ENCODE data around the gene STAMBP. TPM values are rescaled to one million over a fixed set of nuclear protein-coding genes. Genes with fewer than 3 reads are reported as not detected.
"Not testable (repeated sequence)": the region's sequence is repeated elsewhere in the genome, so short reads cannot be mapped to it uniquely, and the experiment has no call there.

The STAMBP gene
- total RNA-seq, 1 experiment from 2014 or later, result 46.4 TPM

DNA sequence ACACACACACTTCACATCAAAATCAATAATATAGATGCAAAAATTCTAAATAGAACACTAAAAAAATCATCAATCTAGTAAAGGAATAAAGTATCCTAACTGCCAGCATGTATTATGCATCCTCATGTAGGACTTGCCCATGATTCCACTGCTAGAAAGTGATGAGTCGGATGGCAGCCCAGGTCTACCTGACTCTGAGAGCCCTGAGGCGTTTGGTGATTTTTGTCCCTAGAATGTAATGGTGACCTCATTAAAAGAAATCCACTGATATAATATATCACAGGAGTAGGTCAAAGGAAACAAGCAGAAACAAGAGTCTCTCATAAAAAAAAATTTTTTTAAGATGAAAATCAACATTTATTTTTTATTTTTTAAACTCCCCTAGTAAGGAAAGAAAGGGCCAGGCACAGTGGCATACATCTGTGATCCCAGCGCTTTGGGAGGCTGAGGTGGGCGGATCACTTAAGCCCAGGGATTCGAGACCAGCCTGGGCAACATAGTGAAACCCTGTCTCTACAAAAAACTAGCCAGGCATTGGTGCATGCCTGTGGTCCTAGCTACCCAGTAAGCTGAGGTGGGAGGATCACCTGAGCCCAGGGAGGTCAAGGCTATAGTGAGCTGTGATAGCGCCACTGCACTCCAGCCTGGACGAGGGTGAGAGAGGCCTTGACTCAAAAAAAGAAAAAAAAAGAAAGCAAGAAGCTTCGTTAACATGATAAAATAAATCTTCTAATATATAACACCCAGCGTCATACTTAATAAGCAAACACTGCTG lies 39.6 kb downstream of the STAMBP start:
- in situ Hi-C loops (cut with HindIII; ENCODE audit: low pct_unique_long_range_greater_than_20kb, low sequenced_read_pairs), result no loop called here
- DNase-seq (ENCODE audit: low read depth), result no peak

DNA sequence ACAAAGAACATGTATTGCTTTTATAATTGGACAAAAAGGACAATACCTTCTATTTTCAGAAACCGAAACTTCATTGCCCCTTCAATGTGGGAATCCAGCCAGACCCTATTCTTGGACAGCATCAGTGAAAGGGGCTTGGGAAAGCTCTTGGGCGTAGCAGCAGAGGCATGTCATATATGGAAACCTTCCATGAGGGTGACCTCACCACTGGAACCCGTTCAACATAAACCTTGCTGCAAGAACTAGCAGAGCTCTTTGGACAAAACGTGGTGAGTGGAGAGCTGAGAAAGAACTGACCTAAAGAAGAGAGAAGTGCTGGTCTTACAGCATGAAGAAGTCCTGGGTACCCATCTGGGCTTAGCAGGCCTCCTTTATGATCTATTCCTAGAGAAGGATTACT lies 41.3 kb downstream of the STAMBP start:
- no peak for DNase-seq (ENCODE audit: low read depth)
- in situ Hi-C loops (cut with HindIII; ENCODE audit: low pct_unique_long_range_greater_than_20kb, low sequenced_read_pairs), result no loop called here

DNA sequence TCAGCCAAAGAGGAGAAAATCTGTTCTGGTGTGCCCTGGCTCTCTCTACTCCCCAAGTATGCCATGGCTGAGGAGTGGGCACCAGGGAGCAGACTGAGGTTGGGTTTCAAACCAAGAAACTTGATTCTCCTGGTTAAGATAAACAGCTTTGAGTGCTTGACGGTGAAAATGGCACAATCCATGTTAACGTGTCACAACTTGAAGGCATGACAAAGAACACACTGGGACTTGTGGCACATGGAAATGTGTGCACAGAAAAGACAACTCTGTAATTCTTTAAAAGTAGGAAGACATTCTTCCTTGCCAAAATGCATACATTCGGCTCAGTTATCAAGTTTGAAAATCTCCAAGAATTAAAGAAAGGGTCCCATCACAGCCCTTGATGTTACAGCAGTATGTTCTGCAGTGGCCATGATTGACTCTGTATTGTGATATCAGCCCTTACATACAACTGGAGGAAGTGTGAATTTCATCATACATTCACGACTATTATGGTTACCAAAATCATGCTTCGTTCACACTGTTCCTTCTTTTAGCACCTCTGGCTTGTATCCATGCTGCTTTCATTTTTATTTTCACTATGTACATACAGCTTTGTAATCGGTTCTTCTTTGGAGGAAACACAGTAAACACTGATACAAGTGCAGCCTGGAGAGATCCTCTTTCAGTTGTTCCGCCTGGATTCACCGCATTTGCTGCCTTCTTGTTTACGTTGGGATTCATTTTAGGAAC lies 48.5 kb downstream of the STAMBP start:
- no peak for DNase-seq (ENCODE audit: low read depth)
- in situ Hi-C loops (cut with HindIII; ENCODE audit: low pct_unique_long_range_greater_than_20kb, low sequenced_read_pairs), result no loop called here

- in situ Hi-C loops (cut with HindIII; ENCODE audit: low pct_unique_long_range_greater_than_20kb, low sequenced_read_pairs); DNase-seq (ENCODE audit: low read depth): not testable (repeated sequence)
Measured at GRCh38 chr2:73877984-73878383, 49.2 kb downstream of the STAMBP start.

GRCh38 chr2:73885406-73885805 lies 56.6 kb downstream of the STAMBP start:
- DNase-seq (ENCODE audit: low read depth), result no peak
- in situ Hi-C loops (cut with HindIII; ENCODE audit: low pct_unique_long_range_greater_than_20kb, low sequenced_read_pairs), result no loop called here

DNA sequence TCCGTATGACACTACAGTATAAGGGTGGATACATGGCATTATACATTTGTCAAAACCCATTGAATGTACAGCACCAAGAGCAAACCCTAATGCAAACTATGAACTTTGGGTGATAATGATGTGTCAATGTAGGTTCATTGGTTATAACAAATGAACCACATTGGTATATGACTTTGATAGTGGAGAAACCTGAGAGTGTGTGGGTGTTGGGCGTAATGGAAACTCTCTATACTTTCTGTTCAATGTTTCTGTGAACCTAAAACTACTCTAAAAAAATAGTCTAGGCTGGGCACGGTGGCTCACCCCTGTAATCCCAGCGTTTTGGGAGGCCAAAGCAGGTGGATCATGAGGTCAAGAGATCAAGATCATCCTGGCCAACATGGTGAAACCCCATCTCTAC lies 57.6 kb downstream of the STAMBP start:
- no peak for DNase-seq (ENCODE audit: low read depth)
- in situ Hi-C loops (cut with HindIII; ENCODE audit: low pct_unique_long_range_greater_than_20kb, low sequenced_read_pairs), result no loop called here

DNA sequence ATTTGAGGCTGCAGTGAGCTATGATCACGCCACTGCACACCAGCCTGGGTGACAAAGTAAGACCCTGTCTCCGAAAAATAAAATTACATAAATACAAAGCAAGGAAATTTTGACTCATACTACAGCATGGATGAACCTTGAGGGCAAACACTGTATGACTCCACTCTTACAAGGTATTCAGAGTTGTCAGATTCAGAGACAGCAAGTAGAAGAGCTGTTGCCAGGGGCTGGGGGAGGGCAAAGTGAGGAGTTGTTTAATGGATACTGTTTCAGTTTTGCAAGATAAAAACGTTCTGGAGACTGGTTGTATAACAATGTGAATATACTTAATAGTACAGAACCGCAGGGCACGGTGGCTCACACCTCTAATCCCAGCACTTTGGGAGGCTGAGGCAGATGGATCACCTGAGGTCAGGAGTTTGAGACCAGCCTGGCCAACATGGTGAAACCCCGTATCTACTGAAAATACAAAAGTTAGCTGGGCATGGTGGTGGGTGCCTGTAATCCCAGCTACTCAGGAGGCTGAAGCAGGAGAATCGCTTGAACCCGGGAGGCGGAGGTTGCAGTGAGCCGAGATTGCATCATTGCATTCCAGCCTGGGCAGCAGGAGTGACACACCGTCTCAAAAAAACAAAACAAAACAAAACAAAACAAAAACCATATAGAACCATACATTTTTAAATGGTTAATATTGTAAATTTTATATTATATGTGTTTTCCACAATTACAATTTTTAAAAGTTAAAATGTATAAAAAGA lies 59.0 kb downstream of the STAMBP start:
- DNase-seq (ENCODE audit: low read depth), result not testable (repeated sequence)

GRCh38 chr2:73888388-73888787 lies 59.6 kb downstream of the STAMBP start:
- DNase-seq (ENCODE audit: low read depth), result no peak
- in situ Hi-C loops (cut with HindIII; ENCODE audit: low pct_unique_long_range_greater_than_20kb, low sequenced_read_pairs), result no loop called here

More for the DNA sequence above, 59.0 kb downstream of the STAMBP start:
- in situ Hi-C loops (cut with HindIII; ENCODE audit: low pct_unique_long_range_greater_than_20kb, low sequenced_read_pairs), result not testable (repeated sequence)

- DNase-seq (ENCODE audit: low read depth), result no peak
- in situ Hi-C loops (cut with HindIII; ENCODE audit: low pct_unique_long_range_greater_than_20kb, low sequenced_read_pairs), result no loop called here
Measured at GRCh38 chr2:73889206-73889605, 60.4 kb downstream of the STAMBP start.

DNA sequence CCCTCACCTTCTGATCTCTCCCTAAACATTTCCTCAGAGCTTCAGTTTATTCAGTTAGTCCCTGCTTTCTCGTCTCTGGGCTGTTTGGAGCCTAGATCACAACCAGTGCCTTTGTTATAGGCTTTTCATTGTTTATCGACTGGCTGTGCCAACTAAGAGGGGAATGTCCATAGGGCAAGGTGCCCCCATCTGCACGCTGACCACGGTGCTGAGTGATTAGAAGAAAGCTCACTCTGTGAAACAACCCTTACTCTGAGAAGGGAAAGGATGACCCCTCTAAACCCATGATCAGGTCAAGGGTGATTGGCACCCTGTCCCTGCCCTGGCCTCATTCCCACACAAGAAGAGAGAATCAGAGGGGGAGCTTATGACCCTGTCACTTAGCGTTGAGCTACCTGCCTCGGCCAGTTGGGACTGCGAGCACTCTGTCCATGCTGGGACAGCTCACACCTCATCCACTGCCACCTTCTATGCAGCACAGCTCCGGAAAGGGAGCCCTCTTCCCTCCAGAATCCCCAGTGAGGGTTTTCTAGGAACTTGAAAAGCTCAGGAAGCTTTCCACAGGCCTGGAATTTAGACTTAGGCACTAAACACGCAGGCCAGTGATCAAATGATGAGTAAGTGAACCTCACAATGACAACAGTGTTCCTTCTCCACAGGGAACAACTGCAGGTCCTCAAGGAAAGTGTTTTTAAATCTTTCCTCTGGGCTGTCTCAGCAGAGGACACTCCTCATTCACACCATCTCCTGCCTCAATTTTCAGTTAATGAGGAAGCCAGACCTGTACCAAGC lies 61.7 kb downstream of the STAMBP start:
- in situ Hi-C loops (cut with HindIII; ENCODE audit: low pct_unique_long_range_greater_than_20kb, low sequenced_read_pairs), result no loop called here
- DNase-seq (ENCODE audit: low read depth), result no peak

- in situ Hi-C loops (cut with HindIII; ENCODE audit: low pct_unique_long_range_greater_than_20kb, low sequenced_read_pairs), result no loop called here
Measured at GRCh38 chr2:73891276-73891901, 62.6 kb downstream of the STAMBP start.

GRCh38 chr2:73892631-73893329 lies 64.0 kb downstream of the STAMBP start, which contains the start of gene ACTG2:
ACTG2 (plus strand) TSS chr2:73893008; CDS start chr2:73901312, 8,304 bp downstream.
- DNase-seq (ENCODE audit: low read depth), result no peak
- in situ Hi-C loops (cut with HindIII; ENCODE audit: low pct_unique_long_range_greater_than_20kb, low sequenced_read_pairs), result no loop called here

More at GRCh38 chr2:73891276-73891901, 62.6 kb downstream of the STAMBP start:
- no peak for DNase-seq (ENCODE audit: low read depth)

GRCh38 chr2:73893764-73894474 lies 65.2 kb downstream of the STAMBP start:
- DNase-seq (ENCODE audit: low read depth), result no peak
- in situ Hi-C loops (cut with HindIII; ENCODE audit: low pct_unique_long_range_greater_than_20kb, low sequenced_read_pairs), result no loop called here

GRCh38 chr2:73894475-73894850 lies 65.7 kb downstream of the STAMBP start:
- in situ Hi-C loops (cut with HindIII; ENCODE audit: low pct_unique_long_range_greater_than_20kb, low sequenced_read_pairs), result no loop called here
- DNase-seq (ENCODE audit: low read depth), result no peak

DNA sequence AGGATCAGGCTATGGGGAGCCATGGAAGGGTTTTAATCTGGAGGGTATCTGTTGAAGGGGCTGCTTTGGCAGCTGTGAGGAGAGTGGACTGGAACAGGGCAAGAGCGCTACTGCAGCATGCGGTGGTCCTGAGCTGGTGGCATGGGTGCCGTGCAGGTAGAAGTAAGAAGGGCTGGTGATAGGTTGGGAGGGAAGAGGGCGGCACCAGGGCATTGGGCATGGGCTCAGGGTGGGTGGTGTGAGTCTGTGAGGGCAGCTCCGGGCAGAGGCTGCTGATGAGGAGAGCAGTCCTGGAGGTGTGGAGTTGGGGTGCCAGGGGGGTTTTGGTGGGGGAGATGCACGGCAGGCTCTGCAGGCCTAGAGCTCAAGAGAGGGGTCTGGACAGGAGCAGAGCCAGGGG lies 66.1 kb downstream of the STAMBP start:
- DNase-seq (ENCODE audit: low read depth), result no peak
- in situ Hi-C loops (cut with HindIII; ENCODE audit: low pct_unique_long_range_greater_than_20kb, low sequenced_read_pairs), result no loop called here

- no peak for DNase-seq (ENCODE audit: low read depth)
- in situ Hi-C loops (cut with HindIII; ENCODE audit: low pct_unique_long_range_greater_than_20kb, low sequenced_read_pairs), result no loop called here
Measured at GRCh38 chr2:73895473-73895872, 66.7 kb downstream of the STAMBP start.
